DND-41 (cell line): ENCODE data around the gene RFX1.
A peak's percentile ranks its signal among the peaks of the same experiment; 100 is the strongest.
"Not testable (repeated sequence)": the region's sequence is repeated elsewhere in the genome, so short reads cannot be mapped to it uniquely, and the experiment has no call there.

Source experiments
- ATAC-seq: fragments of 200-7000 bp; cut with Tn5 transposase; 3 replicates; pipeline ENCODE4 v1.9.1; 2021; ENCODE audit warnings: low read depth; ENCODE audit not compliant: insufficient read depth
- DNase-seq: peaks from one replicate; pipeline ENCODE4 v3.0.0-alpha.2; 2020
- H2AFZ ChIP-seq: 2 replicates; pipeline ENCODE4 v1.6.0; 2012; ENCODE audit warnings: low read depth, low read length
- H3K27ac ChIP-seq: 2 replicates; pipeline ENCODE4 v1.5.1; 2012; ENCODE audit warnings: low read length, inconsistent platforms
- H3K27me3 ChIP-seq: fragments of 200-600 bp; sonication (generic); 2 replicates; pipeline ENCODE4 v1.6.0; 2012; ENCODE audit warnings: low read length, mild to moderate bottlenecking, inconsistent platforms; ENCODE audit not compliant: insufficient read depth, poor library complexity
- H3K36me3 ChIP-seq: 2 replicates; pipeline ENCODE4 v1.5.1; 2012; ENCODE audit warnings: low read length, inconsistent platforms; ENCODE audit not compliant: insufficient read depth
- H3K4me1 ChIP-seq: 2 replicates; pipeline ENCODE4 v1.5.1; 2012; ENCODE audit warnings: mild to moderate bottlenecking, low read length; ENCODE audit not compliant: insufficient read depth
- H3K4me2 ChIP-seq: 2 replicates; pipeline ENCODE4 v1.6.0; 2012; ENCODE audit warnings: mild to moderate bottlenecking, moderate library complexity, low read length, inconsistent platforms; ENCODE audit not compliant: insufficient read depth
- H3K4me3 ChIP-seq, 2 experiments: fragments of 200-600 bp in 1 of 2; shearing (Covaris generic) in 1 of 2; 2 replicates each; pipeline ENCODE4 v1.5.1; 2012 to 2016; ENCODE audit warnings: inconsistent platforms in 2 of 2, low read length in 2 of 2, mild to moderate bottlenecking in 2 of 2, low read depth in 1 of 2, moderate library complexity in 1 of 2
- H3K79me2 ChIP-seq: 2 replicates; pipeline ENCODE4 v1.6.0; 2012; ENCODE audit warnings: low read length, inconsistent platforms; ENCODE audit not compliant: insufficient read depth
- H3K9ac ChIP-seq: 2 replicates; pipeline ENCODE4 v1.6.0; 2012; ENCODE audit warnings: low read depth, mild to moderate bottlenecking, inconsistent platforms, low read length, moderate library complexity
- H3K9me3 ChIP-seq: 2 replicates; pipeline ENCODE4 v1.5.1; 2012; ENCODE audit warnings: low read length, moderate library complexity, mild to moderate bottlenecking, inconsistent platforms; ENCODE audit not compliant: insufficient read depth, severe bottlenecking
- H4K20me1 ChIP-seq: 2 replicates; pipeline ENCODE4 v1.6.0; 2012; ENCODE audit warnings: low read length; ENCODE audit not compliant: insufficient read depth
- CTCF ChIP-seq: IDR thresholded peaks from 2 replicates; pipeline ENCODE4 v1.5.1; 2012; ENCODE audit warnings: borderline replicate concordance, low read length, moderate library complexity, mild to moderate bottlenecking; ENCODE audit not compliant: poor library complexity, severe bottlenecking; ENCODE audit errors: extremely low read depth
- EZH2 ChIP-seq: IDR thresholded peaks from 3 replicates; pipeline ENCODE4 v1.6.1; 2012; ENCODE audit warnings: borderline replicate concordance, low read depth, mild to moderate bottlenecking, moderate library complexity, low read length, inconsistent platforms; ENCODE audit not compliant: severe bottlenecking

Gene RFX1

GRCh38 chr19:14051980-14052379, 45.9 kb upstream of the RFX1 start:
- Histone ChIP-seq H3K4me3 (no peak overlapping the region), H3K9ac (no peak overlapping the region), H2AFZ (no peak overlapping the region), H3K36me3 (peaks cover 23% of the 10 kb centered on the region), H3K4me2 (no peak overlapping the region), H3K27me3 (no peaks in the 10 kb centered on the region), H3K79me2 (no peaks in the 10 kb centered on the region), H3K27ac (no peak overlapping the region), H4K20me1 (no peaks in the 10 kb centered on the region), H3K9me3 (peaks cover 3% of the 10 kb centered on the region), H3K4me1 (no peaks in the 10 kb centered on the region)
- no peak for TF ChIP-seq EZH2
- TF ChIP-seq CTCF: no peak
- DNase-seq: no peak
- ATAC-seq: no peak

GRCh38 chr19:14050961-14051360, 44.8 kb upstream of the RFX1 start:
- DNase-seq, H4K20me1 ChIP-seq, H3K4me2 ChIP-seq, H3K27ac ChIP-seq, H3K79me2 ChIP-seq, H3K27me3 ChIP-seq, H3K4me1 ChIP-seq, H2AFZ ChIP-seq, H3K9ac ChIP-seq, H3K4me3 ChIP-seq, ATAC-seq, H3K9me3 ChIP-seq: not testable (repeated sequence)
- peaks cover 30% of the 10 kb centered on the region for H3K36me3 ChIP-seq

- H3K9me3 ChIP-seq: peaks cover 3% of the 10 kb centered on the region
- H3K27me3 ChIP-seq: no peaks in the 10 kb centered on the region
- no peak overlapping the region for H3K27ac ChIP-seq
- no peak for TF ChIP-seq CTCF
- TF ChIP-seq EZH2: no peak
- H3K4me3 ChIP-seq: no peak overlapping the region
- H3K79me2 ChIP-seq: no peaks in the 10 kb centered on the region
- H3K36me3 ChIP-seq: peaks cover 32% of the 10 kb centered on the region
- ATAC-seq: no peak
- H2AFZ ChIP-seq: no peak overlapping the region
- no peaks in the 10 kb centered on the region for H4K20me1 ChIP-seq
- no peaks in the 10 kb centered on the region for H3K4me1 ChIP-seq
- no peak overlapping the region for H3K4me2 ChIP-seq
- no peak for DNase-seq
- H3K9ac ChIP-seq: no peak overlapping the region
Measured at GRCh38 chr19:14050512-14050911, 44.4 kb upstream of the RFX1 start.

GRCh38 chr19:14048443-14049153, 42.5 kb upstream of the RFX1 start:
- H2AFZ ChIP-seq: no peak overlapping the region

GRCh38 chr19:14047866-14048265, 41.7 kb upstream of the RFX1 start:
- not testable (repeated sequence) for H3K4me3 ChIP-seq, H3K4me2 ChIP-seq, H3K27me3 ChIP-seq, ATAC-seq, H4K20me1 ChIP-seq, H3K4me1 ChIP-seq, H3K79me2 ChIP-seq, DNase-seq, H3K27ac ChIP-seq, H2AFZ ChIP-seq, H3K9ac ChIP-seq, H3K9me3 ChIP-seq
- peaks cover 36% of the 10 kb centered on the region for H3K36me3 ChIP-seq

More at GRCh38 chr19:14048443-14049153, 42.5 kb upstream of the RFX1 start:
- Histone ChIP-seq H3K9me3 (peaks cover 3% of the 10 kb centered on the region), H4K20me1 (no peaks in the 10 kb centered on the region), H3K4me2 (no peak overlapping the region), H3K36me3 (peaks cover 32% of the 10 kb centered on the region), H3K27me3 (no peaks in the 10 kb centered on the region), H3K4me3 (no peak overlapping the region), H3K4me1 (no peaks in the 10 kb centered on the region), H3K79me2 (no peaks in the 10 kb centered on the region), H3K27ac (no peak overlapping the region), H3K9ac (no peak overlapping the region)
- DNase-seq: peak; percentile 76
- peak; percentile 82 for ATAC-seq
- no peak for TF ChIP-seq EZH2
- peak; percentile 91 for TF ChIP-seq CTCF
